Thyroid gland (tissue), 4 donors: ENCODE measurements around the gene FBXO17. TPM values are rescaled to one million over a fixed set of nuclear protein-coding genes. Genes with fewer than 3 reads are reported as not detected.

Experiments
- DNase-seq, 2 donors: peaks; one replicate each; pipeline ENCODE4 v3.0.0-alpha.2; 2019
- H3K27ac ChIP-seq, 3 donors: fragments of 200-600 bp; sonication (generic); 1 replicate in 2 of 3; 2 replicates in 1 of 3; pipeline ENCODE4 v1.5.1; 2016 to 2019; ENCODE audit warnings: mild to moderate bottlenecking in 1 of 3, moderate library complexity in 1 of 3
- H3K27me3 ChIP-seq: fragments of 200-600 bp; sonication (generic); one replicate; pipeline ENCODE4 v1.5.1; 2019
- H3K36me3 ChIP-seq, 2 donors: fragments of 200-600 bp; sonication (generic); one replicate each; pipeline ENCODE4 v1.5.1; 2016 to 2019
- H3K4me1 ChIP-seq, 2 donors: fragments of 200-600 bp; sonication (generic); one replicate each; pipeline ENCODE4 v1.5.1; 2017 to 2019
- H3K4me3 ChIP-seq, 3 donors: fragments of 200-600 bp; sonication (generic); replicated peaks in 1 of 3; 1 replicate in 2 of 3; 2 replicates in 1 of 3; pipeline ENCODE4 v1.5.1; 2016; ENCODE audit warnings: mild to moderate bottlenecking in 1 of 3
- H3K9me3 ChIP-seq: fragments of 200-600 bp; sonication (generic); one replicate; pipeline ENCODE4 v1.5.1; 2017
- POLR2A ChIP-seq, 2 donors: fragments of 450-650 bp; IDR thresholded peaks; one replicate each; pipeline ENCODE4 v1.6.1; 2017; ENCODE audit warnings: antibody characterized with exemption in 2 of 2, mild to moderate bottlenecking in 2 of 2, moderate library complexity in 1 of 2
- WGBS, 2 donors: methylation state at CpG; one replicate each; pipeline ENCODE4 v1.1.5; 2017; 5-methylcytosine and 5-hydroxymethylcytosine counted together
- intact Hi-C: fragments of 100-400 bp; cut with DNase I; formaldehyde crosslinking; loops from one replicate; pipeline ENCODE4 v1.15.1; 2023
- total RNA-seq, 4 donors: library from RNA; depleted of rRNA; stranded (reverse); fragments of >200 nt; gene quantifications; one replicate each; pipeline ENCODE4 v1.2.3, GENCODE V29; 2016
- TF ChIP-seq, protein P1 (sequence below), 6 experiments: fragments of 200-600 bp in 3 of 6; fragments of 450-650 bp in 3 of 6; sonication (generic) in 3 of 6; IDR thresholded peaks; one replicate each; pipeline ENCODE4 v1.5.1; 2016 to 2019; ENCODE audit warnings: antibody characterized with exemption in 6 of 6, mild to moderate bottlenecking in 2 of 6, inconsistent platforms in 1 of 6, moderate library complexity in 1 of 6

Gene FBXO17
- total RNA-seq, 4 donors from 2014 or later: 4.3 to 18.0 (median 8.1) TPM

DNA sequence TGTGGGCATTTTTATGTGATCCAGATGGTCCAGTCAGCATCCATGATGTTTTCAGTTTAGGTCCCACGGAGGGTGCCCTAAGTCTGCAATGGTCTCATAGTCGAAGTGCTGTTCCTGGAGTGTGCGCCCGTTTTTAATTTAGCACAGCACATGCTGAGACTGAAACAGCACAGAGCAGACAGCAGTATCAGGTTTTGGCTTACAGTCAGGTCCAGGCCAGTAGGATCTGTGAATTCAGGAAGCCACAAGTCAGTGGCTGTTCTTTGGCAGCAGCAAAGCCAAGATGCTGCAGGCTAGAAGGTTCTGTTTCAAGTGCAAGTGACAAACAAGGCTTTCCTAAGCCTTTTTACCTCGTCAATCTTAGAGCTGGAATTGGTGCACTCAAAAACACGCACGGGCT is 38.5 kb upstream of the FBXO17 start:
- TF ChIP-seq POLR2A (IDR thresholded peaks at IDR 0.05): no peak
- TF ChIP-seq, protein P1, sequence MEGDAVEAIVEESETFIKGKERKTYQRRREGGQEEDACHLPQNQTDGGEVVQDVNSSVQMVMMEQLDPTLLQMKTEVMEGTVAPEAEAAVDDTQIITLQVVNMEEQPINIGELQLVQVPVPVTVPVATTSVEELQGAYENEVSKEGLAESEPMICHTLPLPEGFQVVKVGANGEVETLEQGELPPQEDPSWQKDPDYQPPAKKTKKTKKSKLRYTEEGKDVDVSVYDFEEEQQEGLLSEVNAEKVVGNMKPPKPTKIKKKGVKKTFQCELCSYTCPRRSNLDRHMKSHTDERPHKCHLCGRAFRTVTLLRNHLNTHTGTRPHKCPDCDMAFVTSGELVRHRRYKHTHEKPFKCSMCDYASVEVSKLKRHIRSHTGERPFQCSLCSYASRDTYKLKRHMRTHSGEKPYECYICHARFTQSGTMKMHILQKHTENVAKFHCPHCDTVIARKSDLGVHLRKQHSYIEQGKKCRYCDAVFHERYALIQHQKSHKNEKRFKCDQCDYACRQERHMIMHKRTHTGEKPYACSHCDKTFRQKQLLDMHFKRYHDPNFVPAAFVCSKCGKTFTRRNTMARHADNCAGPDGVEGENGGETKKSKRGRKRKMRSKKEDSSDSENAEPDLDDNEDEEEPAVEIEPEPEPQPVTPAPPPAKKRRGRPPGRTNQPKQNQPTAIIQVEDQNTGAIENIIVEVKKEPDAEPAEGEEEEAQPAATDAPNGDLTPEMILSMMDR (IDR thresholded peaks at IDR 0.05): no peak
- DNase-seq: no peak
- no peak overlapping the region for H3K27ac ChIP-seq
- H3K36me3 ChIP-seq: no peaks in the 10 kb centered on the region
- 88 to 89% methylated on average over 7 of the region's 7 CpGs for WGBS, 2 donors
- H3K27me3 ChIP-seq: no peaks in the 10 kb centered on the region
- intact Hi-C loops: no loop called here
- H3K9me3 ChIP-seq: no peaks in the 10 kb centered on the region
- no peak overlapping the region for H3K4me3 ChIP-seq
- H3K4me1 ChIP-seq: no peaks in the 10 kb centered on the region

DNA sequence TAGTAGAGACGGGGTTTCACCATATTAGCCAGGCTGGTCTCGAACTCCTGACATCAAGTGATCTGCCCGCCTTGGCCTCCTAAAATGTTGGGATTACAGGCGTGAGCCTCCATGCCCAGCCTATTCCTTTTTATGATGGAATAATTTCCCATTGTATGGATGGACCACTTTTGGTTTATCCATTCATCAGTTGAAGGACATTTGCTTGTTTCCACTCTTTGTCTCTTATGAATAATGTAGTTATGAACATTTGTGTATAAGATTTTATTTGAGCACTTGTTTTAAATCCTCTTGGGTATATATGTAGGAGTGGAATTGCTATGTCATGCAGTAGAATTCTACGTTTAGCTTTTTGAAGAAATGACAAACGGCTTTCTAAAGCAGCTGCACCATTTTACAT is 33.5 kb upstream of the FBXO17 start:
- TF ChIP-seq, protein P1 (IDR thresholded peaks at IDR 0.05): no peak
- no peak for TF ChIP-seq POLR2A (IDR thresholded peaks at IDR 0.05)
- H3K36me3 ChIP-seq: no peaks in the 10 kb centered on the region
- H3K4me1 ChIP-seq: no peaks in the 10 kb centered on the region
- intact Hi-C loops: no loop called here
- 91 to 92% methylated on average over 6 of the region's 6 CpGs for whole genome bisulfite sequencing, 2 donors
- H3K4me3 ChIP-seq: no peak overlapping the region
- DNase-seq: no peak
- H3K27ac ChIP-seq: no peak overlapping the region
- no peaks in the 10 kb centered on the region for H3K9me3 ChIP-seq
- H3K27me3 ChIP-seq: no peaks in the 10 kb centered on the region

DNA sequence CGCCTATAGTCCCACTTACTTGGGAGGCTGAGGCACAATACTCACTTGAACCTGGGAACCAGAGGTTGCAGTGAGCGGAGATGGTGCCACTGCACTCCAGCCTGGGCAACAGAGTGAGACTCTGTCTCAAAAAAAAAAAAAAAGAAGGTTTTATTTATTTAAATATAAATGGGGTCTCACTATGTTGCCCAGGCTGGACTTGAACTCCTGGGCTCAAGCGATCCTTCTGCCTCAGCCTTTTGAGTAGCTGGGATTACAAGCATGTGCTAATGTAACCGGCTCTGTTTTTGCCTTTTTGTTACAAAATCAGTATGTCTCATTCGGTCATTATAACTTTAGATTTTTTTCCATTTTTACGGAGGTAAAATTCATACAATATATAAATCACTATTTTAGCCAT is 32.6 kb upstream of the FBXO17 start:
- 93 to 95% methylated on average over 6 of the region's 6 CpGs for WGBS, 2 donors
- TF ChIP-seq, protein P1 (IDR thresholded peaks at IDR 0.05): no peak
- no peak for TF ChIP-seq POLR2A (IDR thresholded peaks at IDR 0.05)
- H3K4me3 ChIP-seq: no peak overlapping the region
- H3K27me3 ChIP-seq: no peaks in the 10 kb centered on the region
- H3K4me1 ChIP-seq: no peaks in the 10 kb centered on the region
- DNase-seq: no peak
- H3K9me3 ChIP-seq: no peaks in the 10 kb centered on the region
- intact Hi-C loops: no loop called here
- H3K27ac ChIP-seq: no peak overlapping the region
- no peaks in the 10 kb centered on the region for H3K36me3 ChIP-seq

DNA sequence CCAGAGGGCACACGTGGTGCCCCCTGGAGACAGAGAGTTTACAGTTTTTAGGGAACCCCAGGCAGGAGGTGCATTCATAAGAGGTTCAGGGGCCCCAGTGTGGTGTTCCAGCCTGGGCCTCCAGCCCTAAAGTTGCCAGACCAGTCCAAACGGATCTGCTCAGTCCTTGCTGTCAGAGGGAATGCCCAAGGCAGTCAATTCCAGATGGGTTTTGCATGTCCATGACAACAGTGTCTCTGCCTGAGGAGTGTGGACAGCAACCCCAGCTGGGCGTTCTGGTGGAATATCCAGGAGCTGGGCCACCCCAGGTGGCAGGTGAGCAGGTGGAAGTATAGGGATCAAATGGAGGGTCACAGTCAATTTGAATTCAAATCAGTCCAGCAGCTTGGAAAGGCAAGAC is 31.6 kb upstream of the FBXO17 start:
- H3K4me1 ChIP-seq: no peaks in the 10 kb centered on the region
- no peaks in the 10 kb centered on the region for H3K27me3 ChIP-seq
- H3K27ac ChIP-seq: no peak overlapping the region
- H3K9me3 ChIP-seq: no peaks in the 10 kb centered on the region
- H3K4me3 ChIP-seq: no peak overlapping the region
- H3K36me3 ChIP-seq: no peaks in the 10 kb centered on the region
- intact Hi-C loops: no loop called here
- no peak for DNase-seq
- no peak for TF ChIP-seq POLR2A (IDR thresholded peaks at IDR 0.05)
- TF ChIP-seq, protein P1 (IDR thresholded peaks at IDR 0.05): no peak
- WGBS, 2 donors: 24 to 32% methylated on average over 3 of the region's 3 CpGs

DNA sequence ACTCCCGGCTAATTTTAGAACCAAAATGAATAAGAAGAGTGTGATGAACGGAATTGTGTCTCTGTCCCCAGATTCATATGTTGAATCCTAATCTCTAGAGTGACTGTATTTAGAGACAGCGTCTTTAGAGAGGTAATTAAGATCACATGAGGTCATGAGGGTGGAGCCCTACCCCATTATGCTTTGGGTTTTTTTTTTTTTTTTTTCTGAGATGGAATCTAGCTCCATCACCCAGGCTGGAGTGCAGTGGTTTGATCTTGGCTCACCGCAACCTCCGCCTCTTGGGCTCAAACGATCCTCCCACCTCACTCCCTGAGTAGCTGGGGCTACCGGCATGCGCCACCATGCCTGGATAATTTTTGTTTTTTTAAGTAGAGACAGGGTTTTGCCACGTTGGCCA is 28.9 kb upstream of the FBXO17 start:
- no peak for TF ChIP-seq POLR2A (IDR thresholded peaks at IDR 0.05)
- TF ChIP-seq, protein P1 (IDR thresholded peaks at IDR 0.05): no peak
- intact Hi-C loops: no loop called here
- Histone ChIP-seq H3K27ac (no peak overlapping the region), H3K4me1 (no peaks in the 10 kb centered on the region), H3K4me3 (no peak overlapping the region), H3K27me3 (no peaks in the 10 kb centered on the region), H3K36me3 (no peaks in the 10 kb centered on the region), H3K9me3 (no peaks in the 10 kb centered on the region)
- WGBS, 2 donors: 59 to 65% methylated on average over 9 of the region's 9 CpGs
- DNase-seq: no peak
